H54 (cell line): ENCODE measurements around the gene SLC9A9.
A peak's percentile ranks its signal among the peaks of the same experiment; 100 is the strongest.

Source experiments
- DNase-seq: peaks from one replicate; pipeline ENCODE4 v3.0.0; 2011; ENCODE audit warnings: low spot score, mixed read lengths; ENCODE audit not compliant: insufficient read length
- FAIRE-seq: peaks from 3 replicates; lab custom pipeline; 2011; peaks lifted over from hg19 to GRCh38; lab: Jason Lieb, UNC
- POLR2A ChIP-seq: IDR thresholded peaks from 2 replicates; pipeline ENCODE4 v1.6.1; 2011; ENCODE audit warnings: low read depth, mild to moderate bottlenecking, low read length

Gene SLC9A9

GRCh38 chr3:143859465-143860203, 11.4 kb upstream of the SLC9A9 start:
- DNase-seq (no peak), FAIRE-seq (no peak)
- TF ChIP-seq POLR2A, result no peak

GRCh38 chr3:143856252-143856970, 8.1 kb upstream of the SLC9A9 start:
- no peak for TF ChIP-seq POLR2A
- no peak for DNase-seq
- no peak for FAIRE-seq

GRCh38 chr3:143855183-143855582, 6.9 kb upstream of the SLC9A9 start:
- no peak for DNase-seq
- TF ChIP-seq POLR2A, result no peak
- FAIRE-seq, result no peak

- FAIRE-seq (no peak), DNase-seq (no peak)
- TF ChIP-seq POLR2A, result no peak
Measured at GRCh38 chr3:143851331-143852017, 3.2 kb upstream of the SLC9A9 start.

- TF ChIP-seq POLR2A, result no peak
- no peak for DNase-seq
- FAIRE-seq, result no peak
Measured at GRCh38 chr3:143850877-143851276, 2.6 kb upstream of the SLC9A9 start.

- no peak for TF ChIP-seq POLR2A
- FAIRE-seq (peak; percentile 90), DNase-seq (no peak)
Measured at GRCh38 chr3:143849854-143850549, 1.7 kb upstream of the SLC9A9 start.

GRCh38 chr3:143848704-143849103, 436 bp upstream of the SLC9A9 start:
- no peak for FAIRE-seq
- no peak for TF ChIP-seq POLR2A

GRCh38 chr3:143843587-143843986, 4.7 kb downstream of the SLC9A9 start:
- FAIRE-seq, result no peak
- no peak for DNase-seq
- no peak for TF ChIP-seq POLR2A

More at GRCh38 chr3:143848704-143849103, 436 bp upstream of the SLC9A9 start:
- DNase-seq, result no peak

- TF ChIP-seq POLR2A, result no peak
- DNase-seq (no peak), FAIRE-seq (no peak)
Measured at GRCh38 chr3:143840636-143841035, 7.6 kb downstream of the SLC9A9 start.

- FAIRE-seq, result no peak
- no peak for DNase-seq
- TF ChIP-seq POLR2A, result no peak
Measured at GRCh38 chr3:143839980-143840379, 8.3 kb downstream of the SLC9A9 start.

GRCh38 chr3:143837076-143837475, 11.2 kb downstream of the SLC9A9 start:
- FAIRE-seq (no peak), DNase-seq (no peak)

GRCh38 chr3:143835312-143835711, 13.0 kb downstream of the SLC9A9 start:
- TF ChIP-seq POLR2A, result no peak
- DNase-seq (no peak), FAIRE-seq (no peak)

More at GRCh38 chr3:143837076-143837475, 11.2 kb downstream of the SLC9A9 start:
- no peak for TF ChIP-seq POLR2A

- no peak for TF ChIP-seq POLR2A
- FAIRE-seq, result no peak
- no peak for DNase-seq
Measured at GRCh38 chr3:143832433-143832832, 15.8 kb downstream of the SLC9A9 start.
